HL-60 (cell line): Measurements from ENCODE around the gene AP2B1.

Source experiments
- CTCF ChIP-seq: IDR thresholded peaks from one replicate; pipeline ENCODE4 v1.5.1; 2011; ENCODE audit warnings: low read length, control low read depth, inconsistent platforms; ENCODE audit not compliant: insufficient read depth
- POLR2AphosphoS5 ChIP-seq: IDR thresholded peaks from 2 replicates; pipeline ENCODE4 v1.6.1; 2012; ENCODE audit warnings: low read depth
- REST ChIP-seq: IDR thresholded peaks from 2 replicates; pipeline ENCODE4 v1.6.1; 2012; ENCODE audit warnings: low read depth; ENCODE audit not compliant: insufficient replicate concordance

- TF ChIP-seq CTCF (no peak), REST (no peak), POLR2AphosphoS5 (no peak)
These were observed 157.7 kb downstream of the AP2B1 start for GRCh38 chr17:35744830-35745229.
